Stomach (tissue), 9 donors: ENCODE measurements around the gene CDK9. TPM values are rescaled to one million over a fixed set of nuclear protein-coding genes. Genes with fewer than 3 reads are reported as not detected.

ENCODE experiments used
- DNase-seq, 2 donors: peaks; one replicate each; pipeline versions ENCODE4 v3.0.0 to v3.0.0-alpha.2; 2013 to 2019
- H3K27ac ChIP-seq, 5 donors: fragments of 200-600 bp in 4 of 5; sonication (generic) in 4 of 5; one replicate each; pipeline ENCODE4 v1.5.1; 2013 to 2019; ENCODE audit warnings: mild to moderate bottlenecking in 1 of 5, moderate library complexity in 1 of 5
- H3K27me3 ChIP-seq, 3 donors: fragments of 200-600 bp; sonication (generic); one replicate each; pipeline ENCODE4 v1.5.1; 2017 to 2019; ENCODE audit warnings: mixed run types in 1 of 3
- H3K36me3 ChIP-seq, 4 donors: fragments of 200-600 bp; sonication (generic); 1 replicate in 3 of 4; 2 replicates in 1 of 4; pipeline ENCODE4 v1.5.1; 2016 to 2019
- H3K4me1 ChIP-seq, 4 donors: fragments of 200-600 bp; sonication (generic); one replicate each; pipeline ENCODE4 v1.5.1; 2016 to 2019
- H3K4me3 ChIP-seq, 4 donors: fragments of 200-600 bp; sonication (generic) in 3 of 4; one replicate each; pipeline ENCODE4 v1.5.1; 2016 to 2019; ENCODE audit warnings: mild to moderate bottlenecking in 1 of 4
- H3K9me3 ChIP-seq, 4 donors: fragments of 200-600 bp; sonication (generic); one replicate each; pipeline ENCODE4 v1.5.1; 2016 to 2019
- CTCF ChIP-seq, 7 experiments: fragments of 450-650 bp in 4 of 7; fragments of 200-600 bp in 3 of 7; sonication (generic) in 3 of 7; IDR thresholded peaks; one replicate each; pipeline ENCODE4 v1.5.1; 2016 to 2019; ENCODE audit warnings: antibody characterized with exemption in 7 of 7, control low read depth in 2 of 7, mild to moderate bottlenecking in 1 of 7
- EP300 ChIP-seq: sonication (generic); formaldehyde crosslinking; IDR thresholded peaks from one replicate; pipeline ENCODE4 v1.6.1; 2017; ENCODE audit warnings: antibody characterized with exemption
- POLR2A ChIP-seq, 4 donors: fragments of 450-650 bp; IDR thresholded peaks; one replicate each; pipeline ENCODE4 v1.6.1; 2016; ENCODE audit warnings: antibody characterized with exemption in 4 of 4, control low read depth in 2 of 4, mild to moderate bottlenecking in 1 of 4, moderate library complexity in 1 of 4
- POLR2AphosphoS5 ChIP-seq, 3 donors: sonication (generic); formaldehyde crosslinking; IDR thresholded peaks; one replicate each; pipeline ENCODE4 v1.6.1; 2016; ENCODE audit warnings: antibody characterized with exemption in 3 of 3
- WGBS, 5 donors: extraction: QIAGEN DNeasy Blood & Tissue Kit in 3 of 5; methylation state at CpG; one replicate each; pipeline versions ENCODE4 v1.1.5 to v1.1.7; 2013 to 2018; 5-methylcytosine and 5-hydroxymethylcytosine counted together
- intact Hi-C: fragments of 100-400 bp; cut with DNase I; formaldehyde crosslinking; loops from one replicate; pipeline ENCODE4 v1.15.1; 2023; ENCODE audit warnings: low total_unique reads
- polyA plus RNA-seq, 3 donors: library from polyadenylated mRNA; stranded (reverse); fragments of 200-250 nt; gene quantifications; one replicate each; pipeline ENCODE4 v1.2.3, GENCODE V29; 2013
- total RNA-seq, 5 donors: library from RNA; depleted of rRNA; stranded (reverse); fragments of >200 nt; gene quantifications; one replicate each; pipeline versions ENCODE4 v1.1.0 to v1.2.3, GENCODE V29; 2014 to 2016
- donor health status: healthy with polysubstance abuse.
- donor health status: Bipolar disorder and iron deficiency.
- donor health status: healthy.

The CDK9 gene
- total and polyA plus RNA-seq, 8 donors, result 25.3 to 114 (median 44.1) TPM

DNA sequence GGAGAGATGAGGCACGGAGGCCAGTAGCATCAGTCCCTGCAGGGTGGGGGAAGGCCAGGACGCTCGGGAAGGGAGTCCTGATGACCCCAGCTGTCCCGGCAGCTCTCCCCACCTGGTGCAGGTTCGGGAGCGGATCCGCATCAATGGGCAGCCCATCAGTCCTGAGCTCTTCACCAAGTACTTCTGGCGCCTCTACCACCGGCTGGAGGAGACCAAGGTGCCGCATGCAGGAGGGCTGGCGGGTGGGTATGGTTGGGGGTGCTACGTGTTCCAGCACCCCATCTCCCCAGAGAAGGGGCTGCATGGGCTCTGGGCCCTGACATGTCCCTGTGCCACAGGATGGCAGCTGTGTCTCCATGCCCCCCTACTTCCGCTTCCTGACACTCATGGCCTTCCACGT lies 21.0 kb downstream of the CDK9 start:
- intact Hi-C loops, result loop anchor here (10.0 kb wide), 1 partner anchor 58 kb away; no protein-coding TSS in a partner anchor
- no peak overlapping the region for H3K4me3 ChIP-seq
- DNase-seq, result peak in 1 of 2 donors; percentile 1
- H3K27ac ChIP-seq, result no peak overlapping the region
- TF ChIP-seq EP300, result no peak
- TF ChIP-seq CTCF (IDR thresholded peaks at IDR 0.05), result no peak
- no peak for TF ChIP-seq POLR2AphosphoS5 (IDR thresholded peaks at IDR 0.05)
- no peaks in the 10 kb centered on the region for H3K27me3 ChIP-seq
- H3K4me1 ChIP-seq, result peaks cover 26 to 57% (median 42%) of the 10 kb centered on the region in 4 donors
- WGBS, 5 donors, result 92 to 96% (median 95%) methylated on average over 6 to 14 of the region's 14 CpGs
- H3K9me3 ChIP-seq, result no peaks in the 10 kb centered on the region
- peaks cover 45 to 70% (median 63%) of the 10 kb centered on the region in 4 donors for H3K36me3 ChIP-seq

GRCh38 chr9:127808347-127809001 lies 22.6 kb downstream of the CDK9 start:
- no peak for TF ChIP-seq CTCF (IDR thresholded peaks at IDR 0.05)
- no peak for TF ChIP-seq POLR2A (IDR thresholded peaks at IDR 0.05)
- TF ChIP-seq EP300, result no peak
- TF ChIP-seq POLR2AphosphoS5 (IDR thresholded peaks at IDR 0.05), result no peak
- intact Hi-C loops, result loop anchor here (10.0 kb wide), 1 partner anchor 56 kb away; no protein-coding TSS in a partner anchor
- Histone ChIP-seq H3K4me3 (no peak overlapping the region), H3K27ac (no peak overlapping the region), H3K27me3 (no peaks in the 10 kb centered on the region), H3K36me3 (peaks cover 57 to 86% (median 79%) of the 10 kb centered on the region in 4 donors), H3K4me1 (peaks cover 20 to 47% (median 33%) of the 10 kb centered on the region in 4 donors), H3K9me3 (no peaks in the 10 kb centered on the region)
- WGBS, 5 donors, result 88 to 93% (median 92%) methylated on average over 14 to 17 of the region's 17 CpGs
- DNase-seq, result no peak

GRCh38 chr9:127809002-127809539 lies 23.2 kb downstream of the CDK9 start:
- intact Hi-C loops, result loop anchor here (10.0 kb wide), 1 partner anchor 56 kb away; no protein-coding TSS in a partner anchor
- no peak for DNase-seq
- WGBS, 5 donors, result 64 to 82% (median 70%) methylated on average over 8 to 9 of the region's 9 CpGs
- Histone ChIP-seq H3K9me3 (no peaks in the 10 kb centered on the region), H3K36me3 (peaks cover 63 to 92% (median 85%) of the 10 kb centered on the region in 4 donors), H3K27me3 (no peaks in the 10 kb centered on the region), H3K27ac (peak overlapping the region in 1 of 5 donors; percentile 2), H3K4me1 (peaks cover 14 to 45% (median 27%) of the 10 kb centered on the region in 4 donors), H3K4me3 (peak overlapping the region in 1 of 4 donors; percentile 29)
- TF ChIP-seq EP300, result no peak
- TF ChIP-seq POLR2A (IDR thresholded peaks at IDR 0.05), result no peak
- no peak for TF ChIP-seq CTCF (IDR thresholded peaks at IDR 0.05)
- TF ChIP-seq POLR2AphosphoS5 (IDR thresholded peaks at IDR 0.05), result no peak

GRCh38 chr9:127809540-127810377 lies 23.9 kb downstream of the CDK9 start:
- 39 to 68% (median 46%) methylated on average over 14 to 50 of the region's 57 CpGs for WGBS, 5 donors
- intact Hi-C loops, result loop anchor here (10.0 kb wide), 1 partner anchor 55 kb away; no protein-coding TSS in a partner anchor

More at GRCh38 chr9:127809540-127810377, 23.9 kb downstream of the CDK9 start:
- Histone ChIP-seq H3K27ac (peak overlapping the region in 4 of 5 donors; percentile 2 to 54 (median 11)), H3K27me3 (no peaks in the 10 kb centered on the region), H3K9me3 (no peaks in the 10 kb centered on the region), H3K36me3 (peaks cover 65 to 93% (median 89%) of the 10 kb centered on the region in 4 donors), H3K4me1 (peaks cover 8 to 38% (median 21%) of the 10 kb centered on the region in 4 donors), H3K4me3 (peak overlapping the region in 1 of 4 donors; percentile 29)
- DNase-seq, result peak; percentile 69 to 83
- TF ChIP-seq CTCF (IDR thresholded peaks at IDR 0.05) (no peak), EP300 (no peak), POLR2AphosphoS5 (IDR thresholded peaks at IDR 0.05) (no peak), POLR2A (IDR thresholded peaks at IDR 0.05) (no peak)
